HepG2 (cell line): ENCODE data around the gene HMX1. TPM values are rescaled to one million over a fixed set of nuclear protein-coding genes. Genes with fewer than 3 reads are reported as not detected.

Experiments
- ATF3 ChIP-seq: sonication (generic); formaldehyde crosslinking; IDR thresholded peaks from 2 replicates; pipeline ENCODE4 v1.4.0; 2020; ENCODE audit warnings: missing genetic modification reagents
- SAFB2 ChIP-seq: sonication (generic); formaldehyde crosslinking; IDR thresholded peaks from 2 replicates; pipeline ENCODE4 v1.5.1; 2020; ENCODE audit warnings: missing genetic modification reagents, low read depth, mild to moderate bottlenecking, borderline replicate concordance
- WIZ ChIP-seq: sonication (generic); formaldehyde crosslinking; IDR thresholded peaks from 2 replicates; pipeline ENCODE4 v1.5.1; 2020; ENCODE audit warnings: mild to moderate bottlenecking, missing genetic modification reagents
- YY1 ChIP-seq: IDR thresholded peaks from 2 replicates; pipeline ENCODE4 v1.6.1; 2011; ENCODE audit warnings: low read length, low read depth, moderate library complexity, mild to moderate bottlenecking; ENCODE audit not compliant: insufficient read depth, insufficient replicate concordance
- ZBTB3 ChIP-seq: sonication (generic); formaldehyde crosslinking; IDR thresholded peaks from 2 replicates; pipeline ENCODE4 v1.4.0; 2020; ENCODE audit warnings: low read depth, mild to moderate bottlenecking, moderate library complexity, missing genetic modification reagents, borderline replicate concordance
- ZNF264 ChIP-seq: sonication (generic); formaldehyde crosslinking; IDR thresholded peaks from 2 replicates; pipeline ENCODE4 v1.4.0; 2020; ENCODE audit warnings: missing genetic modification reagents
- ZNF710 ChIP-seq: sonication (generic); formaldehyde crosslinking; IDR thresholded peaks from 2 replicates; pipeline ENCODE4 v1.5.0; 2020; ENCODE audit warnings: mild to moderate bottlenecking, missing genetic modification reagents, borderline replicate concordance
- ZNF781 ChIP-seq: sonication (generic); formaldehyde crosslinking; IDR thresholded peaks from 2 replicates; pipeline ENCODE4 v1.5.1; 2020; ENCODE audit warnings: borderline replicate concordance, mild to moderate bottlenecking, missing genetic modification reagents; ENCODE audit errors: not compliant biosample characterization
- polyA plus RNA-seq, 8 experiments: library from polyadenylated mRNA; depleted of rRNA in 3 of 8; stranded (reverse) in 7 of 8; unstranded in 1 of 8; fragments of >200 nt; fragmentation: Illumina TruSeq in 4 of 8; extraction: Trizol in 4 of 8; gene quantifications; 2 replicates each; pipeline versions ENCODE4 v1.2.1 to v1.2.3, GENCODE V29; 2011 to 2016; ENCODE audit warnings: low read depth in 4 of 8, missing spikeins in 1 of 8, mixed read lengths in 1 of 8; ENCODE audit not compliant: insufficient read depth in 1 of 8
- total RNA-seq, 5 experiments: library from RNA; depleted of rRNA; stranded (reverse); fragments of >200 nt; fragmentation: Illumina TruSeq; extraction: Trizol; gene quantifications; 2 replicates each; pipeline ENCODE4 v1.2.3, GENCODE V29; 2016; ENCODE audit warnings: low read depth in 1 of 5
- TF ChIP-seq, protein P1 (sequence below): sonication (generic); formaldehyde crosslinking; IDR thresholded peaks from 2 replicates; pipeline ENCODE4 v1.8.1; 2023; ENCODE audit warnings: missing genetic modification reagents, mild to moderate bottlenecking, borderline replicate concordance
- TF ChIP-seq, protein P2 (sequence below): sonication (generic); formaldehyde crosslinking; conservative IDR thresholded peaks from 2 replicates; pipeline ENCODE4 v1.8.0; 2022; ENCODE audit warnings: low read depth, missing genetic modification reagents

Gene HMX1
- total and polyA plus RNA-seq, 2 of the 13 experiments (the other 11 are each of a cell fraction or from before 2014, with no cell fraction given), result not detected

GRCh38 chr4:8840816-8841455, 30.7 kb downstream of the HMX1 start (continued):
- TF ChIP-seq ZNF781 (CRISPR knock-in tag) (no peak), YY1 (no peak), ZBTB3 (CRISPR knock-in tag) (no peak), WIZ (CRISPR knock-in tag) (no peak), SAFB2 (CRISPR knock-in tag) (no peak), ZNF710 (CRISPR knock-in tag) (no peak), ATF3 (CRISPR knock-in tag) (no peak), ZNF264 (CRISPR knock-in tag) (no peak)
- TF ChIP-seq, protein P1, sequence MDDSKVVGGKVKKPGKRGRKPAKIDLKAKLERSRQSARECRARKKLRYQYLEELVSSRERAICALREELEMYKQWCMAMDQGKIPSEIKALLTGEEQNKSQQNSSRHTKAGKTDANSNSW (CRISPR knock-in tag), result no peak
- TF ChIP-seq, protein P2, sequence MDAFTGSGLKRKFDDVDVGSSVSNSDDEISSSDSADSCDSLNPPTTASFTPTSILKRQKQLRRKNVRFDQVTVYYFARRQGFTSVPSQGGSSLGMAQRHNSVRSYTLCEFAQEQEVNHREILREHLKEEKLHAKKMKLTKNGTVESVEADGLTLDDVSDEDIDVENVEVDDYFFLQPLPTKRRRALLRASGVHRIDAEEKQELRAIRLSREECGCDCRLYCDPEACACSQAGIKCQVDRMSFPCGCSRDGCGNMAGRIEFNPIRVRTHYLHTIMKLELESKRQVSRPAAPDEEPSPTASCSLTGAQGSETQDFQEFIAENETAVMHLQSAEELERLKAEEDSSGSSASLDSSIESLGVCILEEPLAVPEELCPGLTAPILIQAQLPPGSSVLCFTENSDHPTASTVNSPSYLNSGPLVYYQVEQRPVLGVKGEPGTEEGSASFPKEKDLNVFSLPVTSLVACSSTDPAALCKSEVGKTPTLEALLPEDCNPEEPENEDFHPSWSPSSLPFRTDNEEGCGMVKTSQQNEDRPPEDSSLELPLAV (CRISPR knock-in tag), result no peak
- TF ChIP-seq, all 625 proteins: peak for 0
